Fibroblast of pulmonary artery (primary cell): ENCODE results near the gene AKNA.

Source experiments
- DNase-seq: peaks from one replicate; pipeline ENCODE4 v3.0.0-alpha.2; 2010; ENCODE audit warnings: low read depth
- H3K4me3 ChIP-seq: replicated peaks from 2 replicates; pipeline ENCODE4 v1.5.1; 2011; ENCODE audit warnings: low read depth, mild to moderate bottlenecking, control low read depth, low read length, moderate library complexity
- CTCF ChIP-seq: IDR thresholded peaks from 2 replicates; pipeline ENCODE4 v1.5.1; 2011; ENCODE audit warnings: mild to moderate bottlenecking, control low read depth, low read length, inconsistent platforms; ENCODE audit errors: missing control alignments

Gene AKNA

GRCh38 chr9:114373960-114374730, 13.6 kb downstream of the AKNA start:
- no peak for DNase-seq
- no peak overlapping the region for H3K4me3 ChIP-seq
- TF ChIP-seq CTCF = no peak

GRCh38 chr9:114372921-114373448, 14.8 kb downstream of the AKNA start:
- TF ChIP-seq CTCF = no peak
- no peak overlapping the region for H3K4me3 ChIP-seq
- no peak for DNase-seq

DNA sequence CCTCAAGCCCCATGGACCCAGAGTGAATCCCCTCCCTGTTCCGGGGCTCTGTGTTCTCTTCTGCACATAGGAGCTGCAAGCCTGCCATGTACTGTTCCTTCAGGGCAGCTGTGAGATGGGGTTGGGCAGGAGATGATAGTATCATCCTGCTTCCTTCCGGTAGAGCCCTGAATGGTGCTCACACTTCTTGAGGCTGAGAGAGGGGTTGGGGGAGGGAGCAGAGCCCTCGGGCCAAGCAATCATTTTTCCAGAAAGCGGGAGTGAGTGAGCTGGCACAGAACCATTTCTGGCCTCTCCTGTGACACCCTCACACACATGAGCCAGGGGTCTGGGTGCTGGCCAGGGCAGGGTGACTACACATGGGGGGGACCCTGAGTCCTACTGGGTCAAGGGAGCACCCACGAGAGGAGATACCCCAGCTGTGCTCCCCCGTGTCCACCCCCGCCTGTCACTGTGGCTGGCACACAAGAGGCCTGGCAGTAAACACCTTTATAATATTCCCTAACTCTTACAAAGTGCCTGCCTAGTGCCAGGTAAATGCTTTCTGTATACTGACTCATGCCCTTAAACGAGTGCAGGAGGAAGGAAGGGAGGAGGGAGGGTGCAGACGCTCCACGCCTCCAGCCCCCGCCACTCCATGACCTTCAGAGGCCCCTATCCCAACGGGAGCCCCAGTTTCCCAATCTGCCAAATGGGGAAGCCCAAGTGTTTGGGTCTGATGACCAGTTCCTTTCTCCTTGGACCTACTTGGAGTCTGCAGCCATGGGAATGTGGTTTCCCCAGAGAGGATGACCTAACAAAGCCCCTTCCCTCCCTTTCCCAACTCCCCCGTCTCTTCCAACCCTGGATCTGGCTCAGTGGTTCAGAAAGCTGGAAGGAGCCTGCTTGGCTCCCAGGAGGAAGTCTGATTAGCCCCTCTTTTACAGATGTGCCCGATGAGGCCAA, 15.5 kb downstream of the AKNA start:
- no peak overlapping the region for H3K4me3 ChIP-seq
- no peak for TF ChIP-seq CTCF
- peak; percentile 54 for DNase-seq

DNA sequence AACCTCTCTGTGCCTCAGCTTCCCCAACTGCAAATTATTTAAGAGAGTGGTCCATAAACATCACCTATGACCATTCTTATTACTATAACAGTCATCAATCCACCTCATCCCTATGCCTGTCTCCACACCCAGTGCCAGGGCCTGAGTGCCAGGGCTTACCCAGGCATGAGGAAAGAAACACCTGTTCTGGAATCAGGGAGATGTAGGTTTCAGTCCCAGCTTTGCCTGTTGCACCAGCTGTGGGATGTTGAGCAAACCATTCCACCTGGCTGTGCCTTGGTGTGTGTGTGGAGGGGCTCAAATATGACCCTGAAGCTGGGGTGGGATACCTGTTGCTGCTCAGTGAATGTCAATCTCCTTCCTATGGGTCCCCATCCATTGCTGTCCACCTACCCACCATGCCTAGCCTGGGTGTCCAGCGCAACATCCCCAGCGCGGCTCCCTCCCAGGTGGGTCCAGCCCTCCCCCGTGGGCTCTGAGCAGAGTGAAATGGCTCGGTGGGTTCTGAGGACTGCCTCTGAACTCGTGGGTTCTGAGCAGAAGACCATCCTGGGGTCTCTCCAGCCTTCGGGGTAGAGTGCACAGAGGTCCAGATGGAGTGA, 16.3 kb downstream of the AKNA start:
- TF ChIP-seq CTCF = no peak
- no peak overlapping the region for H3K4me3 ChIP-seq
- no peak for DNase-seq

DNA sequence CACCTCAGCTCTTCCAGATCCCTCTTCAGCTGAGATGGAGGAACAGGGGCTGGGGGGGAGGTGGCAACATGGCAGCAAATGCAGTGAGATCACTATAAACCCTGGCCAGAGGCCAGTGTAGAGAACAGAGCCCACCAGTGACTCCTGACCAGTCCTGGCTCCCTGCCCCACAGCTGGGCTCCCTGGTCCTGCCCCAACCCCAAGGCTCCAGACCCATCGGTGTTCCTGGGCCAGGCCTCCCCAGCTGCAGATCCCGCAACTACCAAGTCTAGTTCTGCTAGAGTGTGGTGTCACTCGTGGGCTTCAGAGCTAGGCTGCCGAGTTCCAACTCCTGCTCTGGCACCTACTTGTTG, 16.8 kb downstream of the AKNA start:
- no peak for DNase-seq
- H3K4me3 ChIP-seq = no peak overlapping the region
- no peak for TF ChIP-seq CTCF

- no peak overlapping the region for H3K4me3 ChIP-seq
- no peak for DNase-seq
- no peak for TF ChIP-seq CTCF
Observed at GRCh38 chr9:114370251-114370967, 17.4 kb downstream of the AKNA start.
